Measurements from ENCODE around the gene LONRF2.

DNA sequence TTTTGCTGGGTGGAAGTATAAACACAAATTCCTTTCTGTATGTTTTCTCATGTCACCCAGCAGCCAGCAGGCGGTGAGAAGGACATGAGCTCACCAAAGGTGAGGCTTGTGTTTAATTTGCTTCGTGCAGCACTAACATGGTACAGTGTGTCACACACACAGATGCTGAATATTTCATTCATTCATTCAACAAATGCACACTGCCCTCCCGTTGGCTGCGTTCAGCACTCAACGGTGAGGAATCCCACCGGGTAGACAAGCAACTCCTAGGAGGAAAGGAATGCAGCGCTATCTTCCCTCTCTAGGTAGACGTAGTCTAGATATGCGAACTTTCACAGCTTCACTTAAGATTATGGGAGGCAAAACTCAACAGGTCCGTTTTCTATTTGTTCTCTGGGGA is 85.1 kb downstream of the LONRF2 start:
- TF ChIP-seq, protein P1, sequence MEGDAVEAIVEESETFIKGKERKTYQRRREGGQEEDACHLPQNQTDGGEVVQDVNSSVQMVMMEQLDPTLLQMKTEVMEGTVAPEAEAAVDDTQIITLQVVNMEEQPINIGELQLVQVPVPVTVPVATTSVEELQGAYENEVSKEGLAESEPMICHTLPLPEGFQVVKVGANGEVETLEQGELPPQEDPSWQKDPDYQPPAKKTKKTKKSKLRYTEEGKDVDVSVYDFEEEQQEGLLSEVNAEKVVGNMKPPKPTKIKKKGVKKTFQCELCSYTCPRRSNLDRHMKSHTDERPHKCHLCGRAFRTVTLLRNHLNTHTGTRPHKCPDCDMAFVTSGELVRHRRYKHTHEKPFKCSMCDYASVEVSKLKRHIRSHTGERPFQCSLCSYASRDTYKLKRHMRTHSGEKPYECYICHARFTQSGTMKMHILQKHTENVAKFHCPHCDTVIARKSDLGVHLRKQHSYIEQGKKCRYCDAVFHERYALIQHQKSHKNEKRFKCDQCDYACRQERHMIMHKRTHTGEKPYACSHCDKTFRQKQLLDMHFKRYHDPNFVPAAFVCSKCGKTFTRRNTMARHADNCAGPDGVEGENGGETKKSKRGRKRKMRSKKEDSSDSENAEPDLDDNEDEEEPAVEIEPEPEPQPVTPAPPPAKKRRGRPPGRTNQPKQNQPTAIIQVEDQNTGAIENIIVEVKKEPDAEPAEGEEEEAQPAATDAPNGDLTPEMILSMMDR (optimal IDR thresholded peaks at IDR 0.05 in 1 of 3, IDR thresholded peaks at IDR 0.05 in 1 of 3, conservative IDR thresholded peaks at IDR 0.05 in 1 of 3; ENCODE audit: extremely low read depth in 1 of 3, insufficient read depth in 2 of 3, low read length in 3 of 3) = no peak
- TF ChIP-seq EZH2 (IDR thresholded peaks at IDR 0.05; ENCODE audit: low read length) = no peak

Data from keratinocyte (primary cell).